HFFc6 (cell line): ENCODE results near the gene CERS6. TPM values are rescaled to one million over a fixed set of nuclear protein-coding genes. Genes with fewer than 3 reads are reported as not detected.

ENCODE experiments used
- DNase-seq: peaks from one replicate; pipeline ENCODE4 v3.0.0-alpha.2; 2018
- H3K27ac Mint-ChIP-seq: 2 replicates; pipeline ENCODE4 v1.8.0; 2020; ENCODE audit warnings: mild to moderate bottlenecking, mixed read lengths
- H3K27me3 Mint-ChIP-seq: 2 replicates; pipeline ENCODE4 v1.8.0; 2021; ENCODE audit warnings: mild to moderate bottlenecking, moderate library complexity, mixed read lengths; ENCODE audit not compliant: insufficient read depth
- H3K36me3 Mint-ChIP-seq: 2 replicates; pipeline ENCODE4 v1.8.0; 2021; ENCODE audit warnings: low read depth, mixed read lengths
- H3K4me1 Mint-ChIP-seq: 2 replicates; pipeline ENCODE4 v1.8.0; 2020; ENCODE audit warnings: low read depth, mixed read lengths
- H3K4me3 Mint-ChIP-seq: 2 replicates; pipeline ENCODE4 v1.8.0; 2020; ENCODE audit warnings: mild to moderate bottlenecking, moderate library complexity, mixed read lengths
- H3K9me3 Mint-ChIP-seq: 2 replicates; pipeline ENCODE4 v1.8.0; 2020; ENCODE audit warnings: mild to moderate bottlenecking, mixed read lengths
- CTCF ChIP-seq: fragments of 200-600 bp; sonication (generic); IDR thresholded peaks from 2 replicates; pipeline ENCODE4 v1.5.0; 2021; ENCODE audit warnings: antibody characterized with exemption, mild to moderate bottlenecking
- total RNA-seq, 6 experiments: library from RNA; stranded (reverse); fragmentation: NEBNext Ultra II Directional; extraction: Animal tissue kit (Norgen Biotek cat#: 25700); gene quantifications; 2 replicates in 1 of 6; 3 replicates in 5 of 6; pipeline ENCODE4 v1.2.3, GENCODE V29; 2021

Gene CERS6
- total RNA-seq, 6 experiments from 2014 or later, result 6.2 to 9.9 (median 7.5) TPM

- no peak for DNase-seq
- no peak for TF ChIP-seq CTCF
- H3K27me3 Mint-ChIP-seq, result no peaks in the 10 kb centered on the region
- H3K27ac Mint-ChIP-seq, result no peak overlapping the region
- H3K4me3 Mint-ChIP-seq, result no peak overlapping the region
- no peaks in the 10 kb centered on the region for H3K36me3 Mint-ChIP-seq
- H3K9me3 Mint-ChIP-seq, result no peaks in the 10 kb centered on the region
- H3K4me1 Mint-ChIP-seq, result peaks cover 15% of the 10 kb centered on the region
Observed at GRCh38 chr2:168642873-168643272, 186.8 kb downstream of the CERS6 start.

GRCh38 chr2:168643979-168644378 is 187.9 kb downstream of the CERS6 start:
- DNase-seq, result no peak
- peaks cover 10% of the 10 kb centered on the region for H3K4me1 Mint-ChIP-seq
- no peak for TF ChIP-seq CTCF
- H3K27me3 Mint-ChIP-seq, result no peaks in the 10 kb centered on the region
- H3K4me3 Mint-ChIP-seq, result no peak overlapping the region
- no peaks in the 10 kb centered on the region for H3K36me3 Mint-ChIP-seq
- H3K9me3 Mint-ChIP-seq, result no peaks in the 10 kb centered on the region
- H3K27ac Mint-ChIP-seq, result no peak overlapping the region

- Mint-ChIP-seq H3K4me1 (no peaks in the 10 kb centered on the region), H3K4me3 (no peak overlapping the region), H3K36me3 (no peaks in the 10 kb centered on the region), H3K27ac (no peak overlapping the region), H3K27me3 (no peaks in the 10 kb centered on the region), H3K9me3 (no peaks in the 10 kb centered on the region)
- no peak for TF ChIP-seq CTCF
- no peak for DNase-seq
Observed at GRCh38 chr2:168645696-168646338, 189.7 kb downstream of the CERS6 start.

- no peak overlapping the region for H3K4me3 Mint-ChIP-seq
- no peaks in the 10 kb centered on the region for H3K36me3 Mint-ChIP-seq
- no peak overlapping the region for H3K27ac Mint-ChIP-seq
- H3K9me3 Mint-ChIP-seq, result no peaks in the 10 kb centered on the region
- no peaks in the 10 kb centered on the region for H3K27me3 Mint-ChIP-seq
- DNase-seq, result no peak
- no peaks in the 10 kb centered on the region; the same call in 1 of the 2 replicates for H3K4me1 Mint-ChIP-seq
- TF ChIP-seq CTCF, result no peak
Observed at GRCh38 chr2:168649105-168649504, 193.0 kb downstream of the CERS6 start.

GRCh38 chr2:168649562-168649961 is 193.5 kb downstream of the CERS6 start:
- Mint-ChIP-seq H3K27me3 (no peaks in the 10 kb centered on the region), H3K4me3 (no peak overlapping the region), H3K36me3 (no peaks in the 10 kb centered on the region), H3K4me1 (no peaks in the 10 kb centered on the region; the same call in 1 of the 2 replicates), H3K9me3 (no peaks in the 10 kb centered on the region), H3K27ac (no peak overlapping the region)
- no peak for DNase-seq
- no peak for TF ChIP-seq CTCF
